Bone marrow (tissue), 2 donors: ENCODE measurements around the gene MASTL.

Experiments
- DNase-seq, 2 donors: peaks; one replicate each; lab custom pipeline; 2025; lab: John Stamatoyannopoulos, UW

The MASTL gene

GRCh38 chr10:27225642-27226257 is 70.6 kb downstream of the MASTL start:
- no peak for DNase-seq

- DNase-seq: no peak
Measured at GRCh38 chr10:27230022-27230421, 74.9 kb downstream of the MASTL start.

- DNase-seq: no peak
Measured at GRCh38 chr10:27235706-27236105, 80.6 kb downstream of the MASTL start.
